Heart right ventricle (tissue), 16 donors: ENCODE results near the gene OR1N2. TPM values are rescaled to one million over a fixed set of nuclear protein-coding genes. Genes with fewer than 3 reads are reported as not detected.
"Not testable (repeated sequence)": the region's sequence is repeated elsewhere in the genome, so short reads cannot be mapped to it uniquely, and the experiment has no call there.

ENCODE experiments used
- ATAC-seq, 8 donors: fragments of 200-7000 bp; cut with Tn5 transposase; one replicate each; pipeline ENCODE4 v1.9.1; 2020; ENCODE audit warnings: mild to moderate bottlenecking in 8 of 8, moderate library complexity in 8 of 8, moderate number of reproducible peaks in 1 of 8
- DNase-seq, 2 donors: peaks; one replicate each; pipeline ENCODE4 v3.0.0-alpha.2; 2020
- H3K27ac ChIP-seq, 10 donors: fragments of 200-600 bp; sonication (generic) in 2 of 10; one replicate each; pipeline versions ENCODE4 v1.5.0 to v1.8.0; 2020 to 2022; ENCODE audit warnings: mild to moderate bottlenecking in 3 of 10
- H3K27me3 ChIP-seq, 7 donors: fragments of 200-600 bp; one replicate each; pipeline ENCODE4 v1.8.0; 2021 to 2022; ENCODE audit warnings: mild to moderate bottlenecking in 2 of 7
- H3K36me3 ChIP-seq, 9 donors: fragments of 200-600 bp; sonication (generic) in 1 of 9; one replicate each; pipeline versions ENCODE4 v1.5.0 to v1.8.0; 2020 to 2022; ENCODE audit warnings: mild to moderate bottlenecking in 2 of 9
- H3K4me1 ChIP-seq, 9 donors: fragments of 200-600 bp; sonication (generic) in 1 of 9; one replicate each; pipeline versions ENCODE4 v1.5.0 to v1.8.0; 2020 to 2022; ENCODE audit warnings: mild to moderate bottlenecking in 4 of 9
- H3K4me3 ChIP-seq, 10 donors: fragments of 200-600 bp; sonication (generic) in 2 of 10; one replicate each; pipeline versions ENCODE4 v1.5.0 to v1.8.0; 2020 to 2022; ENCODE audit warnings: mild to moderate bottlenecking in 7 of 10, moderate library complexity in 2 of 10
- H3K9me3 ChIP-seq, 11 donors: fragments of 200-600 bp in 10 of 11; sonication (generic) in 2 of 11; one replicate each; pipeline versions ENCODE4 v1.5.0 to v1.8.0; 2013 to 2022; ENCODE audit warnings: mild to moderate bottlenecking in 2 of 11, control low read depth in 1 of 11, moderate library complexity in 1 of 11
- whole genome bisulfite sequencing, 2 donors: extraction: QIAGEN DNeasy Blood & Tissue Kit; methylation state at CpG; one replicate each; pipeline ENCODE4 v1.1.7; 2013; ENCODE audit warnings: inconsistent platforms in 1 of 2; 5-methylcytosine and 5-hydroxymethylcytosine counted together
- intact Hi-C, 10 donors: fragments of 100-400 bp; cut with DNase I; formaldehyde crosslinking; loops; one replicate each; pipeline versions ENCODE4 v1.11.1 to v1.14.2; 2022
- polyA plus RNA-seq, 2 donors: library from polyadenylated mRNA; stranded (reverse); fragments of 200-250 nt; gene quantifications; one replicate each; pipeline ENCODE4 v1.2.3, GENCODE V29; 2013
- total RNA-seq, 10 donors: library from RNA; stranded (reverse); fragmentation: NEBNext Ultra II Directional in 3 of 10; extraction: Animal tissue kit (Norgen Biotek cat#: 25700) in 3 of 10; gene quantifications; one replicate each; pipeline versions ENCODE4 v1.2.1 to v1.2.4, GENCODE V29; 2021 to 2023
- TF ChIP-seq, protein P1 (sequence below), 9 donors: fragments of 200-600 bp; sonication (generic) in 2 of 9; IDR thresholded peaks; one replicate each; pipeline versions ENCODE4 v1.5.0 to v1.8.0; 2021 to 2022; ENCODE audit warnings: antibody characterized with exemption in 9 of 9, mild to moderate bottlenecking in 5 of 9, moderate library complexity in 1 of 9
- donor health status: Arrhythmogenic right ventricular cardiomyopathy.
- donor health status: ischemic (EF 13 %, LVEDD 7.1; RV severe dilation, severe dysfunction).
- donor health status: healthy with polysubstance abuse.
- donor health status: DM: no; HTN: yes; CAD: no.
- donor health status: DM: no; HTN: no; CAD: no.
- donor health status: ischemic (EF 25% LVEDD 6.9; RV normal size, moderate dysfunction).
- donor health status: ischemic (EF 25% LVEDD 5.7; RV mildly dilated, moderate dysfunction).
- donor health status: healthy.
- donor health status: DM: yes; HTN: yes; CAD: no.
- donor health status: Ischemic cardiomyopathy.
- donor health status: ischemic (EF 35%, LVEDD 5.7; RV mildly dilated, moderate dysfunction).
- donor health status: nonischemic (EF 11% LVEDD 7.7; RV severe dilation, severe dysfunction).
- donor health status: DM: yes; HTN: yes; CAD: no.
- donor health status: PGD.
- donor health status: ischemic (EF 29% LVEDD 5.4; RV normal size, mild dysfunction).
- donor health status: nonischemic (EF 23%, LVEDD 6.1; RV moderate dilation, normal function).

OR1N2 gene
- total and polyA plus RNA-seq, 12 donors: not detected

DNA sequence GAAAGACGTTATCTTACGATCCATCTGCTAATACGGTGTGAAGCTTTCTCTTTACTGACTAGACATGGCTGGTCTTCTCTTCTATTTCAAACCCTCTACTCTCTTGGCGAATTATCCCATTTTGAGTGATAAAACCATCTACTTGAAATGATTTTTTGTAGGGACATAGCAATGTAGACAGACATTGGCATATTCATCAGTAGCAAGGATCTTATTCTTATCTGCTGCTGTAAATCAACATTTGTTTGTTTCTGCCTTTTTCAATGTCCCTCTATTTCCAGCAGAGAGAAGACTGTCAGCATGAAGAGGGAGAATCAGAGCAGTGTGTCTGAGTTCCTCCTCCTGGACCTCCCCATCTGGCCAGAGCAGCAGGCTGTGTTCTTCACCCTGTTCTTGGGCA lies 34.1 kb upstream of the OR1N2 start, which contains the start of gene OR1J4:
OR1J4 (plus strand) TSS at position 301 of the 400 bp plus-strand sequence; CDS start at position 301, 0 bp downstream.
- H3K4me1 ChIP-seq: no peaks in the 10 kb centered on the region
- no peaks in the 10 kb centered on the region for H3K9me3 ChIP-seq
- ATAC-seq (no peak), DNase-seq (no peak)
- intact Hi-C loops: no loop called here
- TF ChIP-seq, protein P1, sequence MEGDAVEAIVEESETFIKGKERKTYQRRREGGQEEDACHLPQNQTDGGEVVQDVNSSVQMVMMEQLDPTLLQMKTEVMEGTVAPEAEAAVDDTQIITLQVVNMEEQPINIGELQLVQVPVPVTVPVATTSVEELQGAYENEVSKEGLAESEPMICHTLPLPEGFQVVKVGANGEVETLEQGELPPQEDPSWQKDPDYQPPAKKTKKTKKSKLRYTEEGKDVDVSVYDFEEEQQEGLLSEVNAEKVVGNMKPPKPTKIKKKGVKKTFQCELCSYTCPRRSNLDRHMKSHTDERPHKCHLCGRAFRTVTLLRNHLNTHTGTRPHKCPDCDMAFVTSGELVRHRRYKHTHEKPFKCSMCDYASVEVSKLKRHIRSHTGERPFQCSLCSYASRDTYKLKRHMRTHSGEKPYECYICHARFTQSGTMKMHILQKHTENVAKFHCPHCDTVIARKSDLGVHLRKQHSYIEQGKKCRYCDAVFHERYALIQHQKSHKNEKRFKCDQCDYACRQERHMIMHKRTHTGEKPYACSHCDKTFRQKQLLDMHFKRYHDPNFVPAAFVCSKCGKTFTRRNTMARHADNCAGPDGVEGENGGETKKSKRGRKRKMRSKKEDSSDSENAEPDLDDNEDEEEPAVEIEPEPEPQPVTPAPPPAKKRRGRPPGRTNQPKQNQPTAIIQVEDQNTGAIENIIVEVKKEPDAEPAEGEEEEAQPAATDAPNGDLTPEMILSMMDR (IDR thresholded peaks at IDR 0.05): no peak
- H3K27ac ChIP-seq: no peak within 1 kb of the TSS
- WGBS, 2 donors: 77% methylated on average over 4 of the region's 4 CpGs
- no peak within 1 kb of the TSS for H3K4me3 ChIP-seq
- H3K36me3 ChIP-seq: no peaks in the 10 kb centered on the region
- peaks cover 0 to 45% (median 9%) of the 10 kb centered on the region in 7 donors for H3K27me3 ChIP-seq

DNA sequence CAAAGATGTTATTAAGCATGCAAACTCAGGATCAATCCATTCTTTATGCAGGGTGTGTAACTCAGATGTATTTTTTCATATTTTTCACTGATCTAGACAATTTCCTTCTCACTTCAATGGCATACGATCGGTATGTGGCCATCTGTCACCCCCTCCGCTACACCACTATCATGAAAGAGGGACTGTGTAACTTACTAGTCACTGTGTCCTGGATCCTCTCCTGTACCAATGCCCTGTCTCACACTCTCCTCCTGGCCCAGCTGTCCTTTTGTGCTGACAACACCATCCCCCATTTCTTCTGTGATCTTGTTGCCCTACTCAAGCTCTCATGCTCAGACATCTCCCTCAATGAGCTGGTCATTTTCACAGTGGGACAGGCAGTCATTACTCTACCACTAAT lies 33.5 kb upstream of the OR1N2 start:
- no peak for DNase-seq
- H3K27me3 ChIP-seq: peaks cover 0 to 45% (median 9%) of the 10 kb centered on the region in 7 donors
- intact Hi-C loops: no loop called here
- H3K36me3 ChIP-seq: no peaks in the 10 kb centered on the region
- H3K9me3 ChIP-seq: no peaks in the 10 kb centered on the region
- TF ChIP-seq, protein P1 (IDR thresholded peaks at IDR 0.05): no peak
- ATAC-seq: no peak
- no peaks in the 10 kb centered on the region for H3K4me1 ChIP-seq
- 88% methylated on average over 3 of the region's 3 CpGs for WGBS, 2 donors
- H3K4me3 ChIP-seq: no peak overlapping the region
- no peak overlapping the region for H3K27ac ChIP-seq

DNA sequence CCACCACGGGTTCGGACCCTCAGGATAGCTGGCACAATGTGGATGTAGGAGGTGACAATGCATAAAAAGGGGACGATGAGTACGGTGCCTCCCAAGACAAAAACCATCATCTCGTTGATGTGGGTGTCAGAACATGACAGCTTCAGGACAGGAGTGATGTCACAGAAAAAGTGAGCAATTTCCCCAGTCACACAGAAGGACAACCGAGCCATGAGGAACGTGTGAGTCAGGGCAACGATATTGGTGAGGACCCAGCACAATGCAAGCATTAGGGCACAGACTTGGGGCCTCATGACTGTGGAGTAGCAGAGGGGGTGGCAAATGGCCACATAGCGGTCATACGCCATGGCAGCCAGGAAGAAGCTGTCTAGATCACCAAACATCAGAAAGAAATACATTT lies 26.3 kb upstream of the OR1N2 start:
- intact Hi-C loops: no loop called here
- ATAC-seq: no peak
- H3K4me3 ChIP-seq: no peak overlapping the region
- H3K9me3 ChIP-seq: no peaks in the 10 kb centered on the region
- no peak overlapping the region for H3K27ac ChIP-seq
- no peaks in the 10 kb centered on the region for H3K36me3 ChIP-seq
- DNase-seq: no peak
- H3K4me1 ChIP-seq: no peaks in the 10 kb centered on the region
- WGBS, 2 donors: 79 to 83% methylated on average over 10 of the region's 10 CpGs
- TF ChIP-seq, protein P1 (IDR thresholded peaks at IDR 0.05): no peak
- peaks cover 0 to 19% (median 9%) of the 10 kb centered on the region in 7 donors for H3K27me3 ChIP-seq

DNA sequence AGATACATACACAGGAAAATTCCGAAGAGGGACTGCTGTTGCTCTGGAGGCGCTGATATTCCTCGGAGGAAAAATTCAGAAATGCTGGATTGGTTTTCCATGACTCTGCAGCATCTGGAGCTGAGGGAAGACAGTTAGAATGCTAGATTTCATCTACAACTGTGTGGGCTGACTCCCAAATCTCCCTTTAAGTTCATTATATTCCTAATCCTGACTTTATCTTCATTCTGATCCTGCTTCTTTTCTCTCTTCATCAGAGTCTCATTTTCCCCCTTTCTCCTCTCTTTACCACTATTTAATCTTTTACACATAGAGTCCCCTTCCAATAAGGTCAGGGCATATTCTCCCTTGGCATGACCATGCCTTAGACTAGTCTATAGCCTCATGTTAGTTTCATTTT lies 25.7 kb upstream of the OR1N2 start, which contains the start of gene OR1N1:
OR1N1 (minus strand) TSS at position 101 of the 400 bp plus-strand sequence; CDS start at position 101, 0 bp downstream.
- H3K27me3 ChIP-seq: peaks cover 0 to 14% (median 9%) of the 10 kb centered on the region in 7 donors
- intact Hi-C loops: no loop called here
- no peaks in the 10 kb centered on the region for H3K9me3 ChIP-seq
- no peaks in the 10 kb centered on the region for H3K4me1 ChIP-seq
- TF ChIP-seq, protein P1 (IDR thresholded peaks at IDR 0.05): no peak
- DNase-seq: no peak
- 90 to 94% methylated on average over 3 of the region's 3 CpGs for WGBS, 2 donors
- no peaks in the 10 kb centered on the region for H3K36me3 ChIP-seq
- no peak for ATAC-seq
- no peak within 1 kb of the TSS for H3K4me3 ChIP-seq
- no peak within 1 kb of the TSS for H3K27ac ChIP-seq

DNA sequence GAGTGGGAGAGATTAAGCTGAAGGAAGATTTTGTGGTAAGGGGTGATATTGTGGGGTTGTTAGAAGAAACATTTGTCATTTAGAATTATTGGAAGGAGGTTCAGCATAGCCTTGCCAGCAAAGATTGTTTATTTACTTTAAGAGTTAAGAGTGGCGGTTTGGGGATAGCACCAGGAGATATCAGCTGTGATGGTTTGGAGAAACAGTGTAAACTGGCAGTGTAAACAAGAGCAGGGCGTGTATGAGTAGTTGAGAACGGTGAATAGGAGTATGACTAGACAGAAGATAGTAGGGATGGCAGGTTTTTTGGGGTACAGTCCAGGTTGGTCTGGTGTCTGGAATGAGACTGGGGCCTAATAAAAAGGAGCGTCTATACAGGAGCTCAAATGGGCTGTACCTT lies 21.8 kb upstream of the OR1N2 start:
- ATAC-seq, DNase-seq, intact Hi-C loops, H3K27ac ChIP-seq, H3K4me1 ChIP-seq, H3K4me3 ChIP-seq, H3K9me3 ChIP-seq, H3K36me3 ChIP-seq: not testable (repeated sequence)
- peaks cover 0 to 13% (median 0%) of the 10 kb centered on the region in 7 donors for H3K27me3 ChIP-seq
- WGBS, 2 donors: 46 to 73% methylated on average over 4 of the region's 4 CpGs
